ENCODE results near the gene VILL. TPM values are rescaled to one million over a fixed set of nuclear protein-coding genes. Genes with fewer than 3 reads are reported as not detected.

VILL gene
- total RNA-seq, 4 donors from 2014 or later = 5.5 to 13.0 (median 9.5) TPM

DNA sequence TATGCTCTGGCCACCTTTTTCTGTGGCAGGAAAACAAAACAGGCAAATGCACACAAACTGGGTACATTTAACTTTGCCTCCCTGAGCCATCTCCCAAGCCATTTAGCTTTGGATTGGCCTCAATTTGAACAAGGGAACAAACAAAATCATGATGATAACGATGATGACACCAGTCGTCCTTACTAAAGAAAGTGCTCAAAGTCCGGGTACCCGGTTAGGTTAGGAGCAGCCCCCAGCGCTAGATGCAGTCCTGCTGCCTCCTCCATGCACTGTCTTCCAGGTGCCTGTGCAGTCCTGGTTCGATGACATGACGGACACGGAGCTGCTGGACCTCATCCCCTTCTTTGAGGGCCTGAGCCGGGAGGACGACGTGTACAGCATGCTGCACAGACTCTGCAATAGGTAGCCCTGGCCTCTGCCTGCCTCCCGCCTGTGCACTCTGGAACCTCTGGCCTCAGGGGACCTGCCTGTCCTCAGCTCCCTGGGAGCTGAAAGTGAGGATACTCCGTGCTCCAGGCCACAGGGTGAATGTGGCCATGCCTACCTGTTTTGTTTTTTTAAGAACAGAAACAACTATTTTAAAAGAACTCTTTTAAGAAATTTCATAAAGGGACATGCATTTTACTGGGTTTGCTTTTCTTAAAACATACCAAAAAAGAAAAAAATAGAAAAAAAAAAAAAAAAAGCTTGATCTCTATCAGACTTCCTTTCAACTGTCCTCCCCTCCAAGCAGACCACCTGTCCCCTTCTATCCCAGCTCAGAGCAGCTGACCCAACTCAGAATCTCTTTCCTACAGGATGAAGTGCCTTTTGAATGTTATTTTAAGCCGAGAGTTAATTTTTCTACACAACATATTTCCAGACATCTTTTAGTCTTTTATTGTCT, 9.9 kb upstream of the VILL start:
- no peaks in the 10 kb centered on the region for H3K27me3 ChIP-seq
- H3K9me3 ChIP-seq = no peaks in the 10 kb centered on the region
- H3K27ac ChIP-seq = no peak overlapping the region
- no peaks in the 10 kb centered on the region for H3K4me1 ChIP-seq
- H3K4me3 ChIP-seq (replicated peaks in 1 of 3) = no peak overlapping the region
- TF ChIP-seq, protein P1, sequence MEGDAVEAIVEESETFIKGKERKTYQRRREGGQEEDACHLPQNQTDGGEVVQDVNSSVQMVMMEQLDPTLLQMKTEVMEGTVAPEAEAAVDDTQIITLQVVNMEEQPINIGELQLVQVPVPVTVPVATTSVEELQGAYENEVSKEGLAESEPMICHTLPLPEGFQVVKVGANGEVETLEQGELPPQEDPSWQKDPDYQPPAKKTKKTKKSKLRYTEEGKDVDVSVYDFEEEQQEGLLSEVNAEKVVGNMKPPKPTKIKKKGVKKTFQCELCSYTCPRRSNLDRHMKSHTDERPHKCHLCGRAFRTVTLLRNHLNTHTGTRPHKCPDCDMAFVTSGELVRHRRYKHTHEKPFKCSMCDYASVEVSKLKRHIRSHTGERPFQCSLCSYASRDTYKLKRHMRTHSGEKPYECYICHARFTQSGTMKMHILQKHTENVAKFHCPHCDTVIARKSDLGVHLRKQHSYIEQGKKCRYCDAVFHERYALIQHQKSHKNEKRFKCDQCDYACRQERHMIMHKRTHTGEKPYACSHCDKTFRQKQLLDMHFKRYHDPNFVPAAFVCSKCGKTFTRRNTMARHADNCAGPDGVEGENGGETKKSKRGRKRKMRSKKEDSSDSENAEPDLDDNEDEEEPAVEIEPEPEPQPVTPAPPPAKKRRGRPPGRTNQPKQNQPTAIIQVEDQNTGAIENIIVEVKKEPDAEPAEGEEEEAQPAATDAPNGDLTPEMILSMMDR (IDR thresholded peaks at IDR 0.05) = no peak
- no peak for TF ChIP-seq POLR2A (IDR thresholded peaks at IDR 0.05)
- H3K36me3 ChIP-seq = peaks cover 0 to 12% of the 10 kb centered on the region in 2 donors
- DNase-seq = no peak
- WGBS, 2 donors = 91 to 92% methylated on average over 14 of the region's 14 CpGs
- intact Hi-C loops (cut with DNase I) = no loop called here

DNA sequence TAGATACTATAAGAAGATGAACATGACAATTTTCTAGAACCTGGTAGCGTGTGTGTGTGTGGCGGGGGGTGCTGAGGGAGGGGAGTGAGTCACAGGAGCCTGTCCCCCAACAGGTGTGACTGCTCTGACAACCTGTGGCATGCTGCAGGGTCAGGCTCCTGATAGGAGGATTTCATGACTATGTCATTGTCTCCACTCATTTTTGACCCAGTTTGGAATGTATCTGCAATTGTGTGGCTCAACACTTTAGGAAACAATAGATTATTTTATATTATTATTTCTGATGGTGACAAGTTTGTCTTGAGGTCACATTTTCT, 9.3 kb upstream of the VILL start:
- Histone ChIP-seq H3K27me3 (no peaks in the 10 kb centered on the region), H3K4me3 (replicated peaks in 1 of 3) (no peak overlapping the region), H3K36me3 (peaks cover 0 to 7% of the 10 kb centered on the region in 2 donors), H3K4me1 (no peaks in the 10 kb centered on the region), H3K27ac (no peak overlapping the region), H3K9me3 (no peaks in the 10 kb centered on the region)
- WGBS, 2 donors = 96 to 100% methylated on average over 2 of the region's 2 CpGs
- DNase-seq = no peak
- TF ChIP-seq, protein P1 (IDR thresholded peaks at IDR 0.05) = no peak
- no peak for TF ChIP-seq POLR2A (IDR thresholded peaks at IDR 0.05)
- intact Hi-C loops (cut with DNase I) = no loop called here

DNA sequence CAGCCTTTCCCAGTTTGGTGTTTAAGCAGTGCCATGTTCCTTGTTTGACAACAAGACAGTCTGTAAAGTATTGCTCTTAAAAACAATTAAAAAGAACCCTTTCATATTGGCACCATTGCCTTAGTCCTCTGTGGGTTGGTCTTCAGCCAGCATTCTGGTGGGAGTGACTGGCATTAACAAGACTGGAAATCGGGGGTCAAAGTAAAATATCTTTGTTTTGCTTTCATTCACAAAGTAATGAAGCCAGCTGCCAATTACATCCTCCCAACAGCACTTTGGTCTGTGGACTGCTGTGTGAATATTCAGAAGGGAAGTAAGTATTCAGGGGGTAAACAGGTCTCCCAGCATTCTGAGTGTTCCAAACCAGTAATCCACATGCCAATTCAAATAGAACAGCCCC, 8.3 kb upstream of the VILL start:
- no peak for DNase-seq
- Histone ChIP-seq H3K4me1 (no peaks in the 10 kb centered on the region), H3K4me3 (replicated peaks in 1 of 3) (no peak overlapping the region), H3K9me3 (no peaks in the 10 kb centered on the region), H3K36me3 (peaks cover 0 to 7% of the 10 kb centered on the region in 2 donors), H3K27me3 (no peaks in the 10 kb centered on the region), H3K27ac (no peak overlapping the region)
- TF ChIP-seq, protein P1 (IDR thresholded peaks at IDR 0.05) = no peak
- TF ChIP-seq POLR2A (IDR thresholded peaks at IDR 0.05) = no peak
- WGBS, 2 donors = 78 to 84% methylated on average over 1 of the region's 1 CpG
- intact Hi-C loops (cut with DNase I) = no loop called here

DNA sequence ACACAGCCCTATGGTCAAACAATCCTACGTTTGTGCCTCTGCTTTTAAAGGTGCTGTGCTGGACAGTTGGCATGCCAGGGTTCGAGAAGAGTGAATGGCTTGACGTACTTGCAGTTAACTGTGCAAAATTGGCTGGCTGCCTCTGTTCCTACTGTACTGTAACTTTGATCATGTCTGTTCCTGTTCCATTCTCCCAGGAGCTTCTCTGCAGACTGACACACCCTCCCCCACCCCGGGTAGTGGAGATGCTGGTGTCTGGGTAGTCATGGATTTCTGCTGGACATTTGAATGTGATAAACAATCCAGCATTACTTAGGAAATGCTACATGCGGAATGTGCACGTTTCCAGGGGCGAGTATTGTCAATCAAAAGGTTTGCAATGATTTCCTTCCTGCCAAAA, 6.5 kb upstream of the VILL start:
- Histone ChIP-seq H3K27ac (no peak overlapping the region), H3K27me3 (no peaks in the 10 kb centered on the region), H3K36me3 (peaks cover 0 to 7% of the 10 kb centered on the region in 2 donors), H3K4me3 (replicated peaks in 1 of 3) (no peak overlapping the region), H3K9me3 (no peaks in the 10 kb centered on the region), H3K4me1 (no peaks in the 10 kb centered on the region)
- intact Hi-C loops (cut with DNase I) = no loop called here
- TF ChIP-seq POLR2A (IDR thresholded peaks at IDR 0.05) = no peak
- TF ChIP-seq, protein P1 (IDR thresholded peaks at IDR 0.05) = no peak
- no peak for DNase-seq
- 87 to 88% methylated on average over 7 of the region's 7 CpGs for WGBS, 2 donors

DNA sequence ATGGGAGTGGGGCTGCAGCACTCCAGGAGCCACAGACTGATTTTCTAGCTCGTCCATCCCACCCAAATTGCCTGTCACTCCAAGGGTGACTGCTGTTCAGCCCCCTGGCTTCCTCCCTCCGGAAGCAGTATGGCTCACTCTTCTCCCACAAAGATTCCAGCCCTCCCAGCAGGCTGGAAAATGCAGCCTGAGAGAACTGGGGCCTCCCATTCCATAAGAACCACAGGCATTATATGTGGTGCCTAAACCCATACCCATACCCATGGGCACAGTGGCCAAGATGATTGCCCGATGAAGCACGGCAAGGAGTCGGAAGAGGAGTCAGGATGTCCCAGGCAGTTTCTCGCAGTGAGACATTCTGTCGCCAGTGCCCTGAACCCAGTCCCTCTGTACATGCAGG, 6.0 kb upstream of the VILL start:
- DNase-seq = no peak
- TF ChIP-seq, protein P1 (IDR thresholded peaks at IDR 0.05) = no peak
- TF ChIP-seq POLR2A (IDR thresholded peaks at IDR 0.05) = no peak
- Histone ChIP-seq H3K36me3 (peaks cover 0 to 7% of the 10 kb centered on the region in 2 donors), H3K9me3 (no peaks in the 10 kb centered on the region), H3K27ac (no peak overlapping the region), H3K27me3 (no peaks in the 10 kb centered on the region), H3K4me1 (no peaks in the 10 kb centered on the region), H3K4me3 (replicated peaks in 1 of 3) (no peak overlapping the region)
- WGBS, 2 donors = 92 to 95% methylated on average over 7 of the region's 7 CpGs
- intact Hi-C loops (cut with DNase I) = no loop called here
